ENCODE data around the gene OCRL.

DNA sequence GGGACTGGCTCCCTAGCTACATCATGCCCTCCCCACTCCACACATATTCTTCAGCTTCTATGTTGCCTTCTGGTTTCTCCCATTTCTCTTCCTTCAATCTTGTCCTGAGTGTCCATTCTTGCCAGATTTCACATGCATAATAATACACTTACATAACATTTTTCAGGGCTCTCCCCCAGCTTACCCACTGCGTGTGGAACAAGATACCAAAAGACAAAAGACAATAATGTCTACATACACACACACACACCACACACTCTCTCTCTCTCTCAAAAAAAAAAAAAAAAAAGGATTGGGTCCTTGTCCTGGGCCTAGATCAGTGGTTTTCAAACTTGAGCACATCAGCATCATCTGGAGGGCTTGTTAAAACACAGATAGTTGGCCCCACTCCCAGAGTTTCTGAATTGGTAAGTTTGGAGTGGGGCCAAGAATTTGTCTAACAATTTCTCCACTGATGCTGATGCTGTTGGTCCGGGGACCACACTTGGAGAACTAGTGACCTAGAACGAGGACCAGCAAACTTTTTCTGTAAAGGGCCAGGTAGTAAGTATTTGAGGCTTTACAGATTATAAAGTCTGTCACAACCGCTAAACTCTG is 10.3 kb upstream of the OCRL start:
- TF ChIP-seq, protein P1, sequence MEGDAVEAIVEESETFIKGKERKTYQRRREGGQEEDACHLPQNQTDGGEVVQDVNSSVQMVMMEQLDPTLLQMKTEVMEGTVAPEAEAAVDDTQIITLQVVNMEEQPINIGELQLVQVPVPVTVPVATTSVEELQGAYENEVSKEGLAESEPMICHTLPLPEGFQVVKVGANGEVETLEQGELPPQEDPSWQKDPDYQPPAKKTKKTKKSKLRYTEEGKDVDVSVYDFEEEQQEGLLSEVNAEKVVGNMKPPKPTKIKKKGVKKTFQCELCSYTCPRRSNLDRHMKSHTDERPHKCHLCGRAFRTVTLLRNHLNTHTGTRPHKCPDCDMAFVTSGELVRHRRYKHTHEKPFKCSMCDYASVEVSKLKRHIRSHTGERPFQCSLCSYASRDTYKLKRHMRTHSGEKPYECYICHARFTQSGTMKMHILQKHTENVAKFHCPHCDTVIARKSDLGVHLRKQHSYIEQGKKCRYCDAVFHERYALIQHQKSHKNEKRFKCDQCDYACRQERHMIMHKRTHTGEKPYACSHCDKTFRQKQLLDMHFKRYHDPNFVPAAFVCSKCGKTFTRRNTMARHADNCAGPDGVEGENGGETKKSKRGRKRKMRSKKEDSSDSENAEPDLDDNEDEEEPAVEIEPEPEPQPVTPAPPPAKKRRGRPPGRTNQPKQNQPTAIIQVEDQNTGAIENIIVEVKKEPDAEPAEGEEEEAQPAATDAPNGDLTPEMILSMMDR (conservative IDR thresholded peaks at IDR 0.05), result no peak
- TF ChIP-seq EZH2 (IDR thresholded peaks at IDR 0.05; ENCODE audit: low read depth), result no peak
